SK-N-SH (cell line): ENCODE measurements around the gene GUCA2B. TPM values are rescaled to one million over a fixed set of nuclear protein-coding genes. Genes with fewer than 3 reads are reported as not detected.

Experiments used
- CTCF ChIA-PET: fragments of 300-600, 350-600 bp; formaldehyde crosslinking; extraction: SDS; loops from one replicate; lab custom pipeline; 2021; lab: Yijun Ruan, JAX
- POLR2A ChIA-PET: fragments of 350-600 bp; sonication (Branson Sonifier 250); formaldehyde crosslinking; extraction: SDS; loops from one replicate; lab custom pipeline; 2020; ENCODE audit warnings: antibody characterized with exemption, inconsistent platforms; lab: Yijun Ruan, JAX
- DNase-seq: peaks from one replicate; pipeline ENCODE4 v3.0.0; 2012
- H2AFZ ChIP-seq: fragments of 200-600 bp; sonication (generic); 2 replicates; pipeline ENCODE4 v1.8.1; 2016; ENCODE audit warnings: antibody characterized with exemption, mild to moderate bottlenecking, low read depth
- H3F3A ChIP-seq: fragments of 200-600 bp; sonication (generic); replicated peaks from 2 replicates; pipeline ENCODE3; 2016; ENCODE audit warnings: antibody characterized with exemption, mild to moderate bottlenecking; ENCODE audit not compliant: insufficient read depth
- H3K27ac ChIP-seq, 2 experiments: fragments of 200-500 bp in 1 of 2; fragments of 200-600 bp in 1 of 2; sonication (Bioruptor generic) in 1 of 2; sonication (generic), shearing (Covaris generic) in 1 of 2; 2 replicates each; pipeline versions ENCODE4 v1.5.1 to v1.6.1; 2014 to 2016; ENCODE audit warnings: low read depth in 2 of 2, inconsistent platforms in 1 of 2, low read length in 1 of 2, mild to moderate bottlenecking in 1 of 2, mixed read lengths in 1 of 2
- H3K27me3 ChIP-seq: fragments of 200-600 bp; sonication (generic), shearing (Covaris generic); 2 replicates; pipeline ENCODE4 v1.6.1; 2016; ENCODE audit warnings: mixed run types; ENCODE audit not compliant: insufficient read depth
- H3K36me3 ChIP-seq, 2 experiments: fragments of 200-500 bp in 1 of 2; fragments of 200-600 bp in 1 of 2; sonication (Bioruptor generic) in 1 of 2; sonication (generic) in 1 of 2; replicated peaks in 1 of 2; 2 replicates each; pipeline versions ENCODE3 to v1.5.1; 2014 to 2016; ENCODE audit warnings: low read length in 1 of 2, mild to moderate bottlenecking in 1 of 2; ENCODE audit not compliant: insufficient read depth in 2 of 2, control insufficient read depth in 1 of 2
- H3K4me1 ChIP-seq, 2 experiments: fragments of 200-500 bp in 1 of 2; fragments of 200-600 bp in 1 of 2; sonication (Bioruptor generic) in 1 of 2; sonication (generic), shearing (Covaris generic) in 1 of 2; 2 replicates each; pipeline versions ENCODE4 v1.5.1 to v1.6.1; 2014 to 2016; ENCODE audit warnings: low read depth in 1 of 2, low read length in 1 of 2, mixed run types in 1 of 2; ENCODE audit not compliant: insufficient read depth in 2 of 2, control insufficient read depth in 1 of 2
- H3K4me2 ChIP-seq: fragments of 200-600 bp; sonication (generic), shearing (Covaris generic); 2 replicates; pipeline ENCODE4 v1.6.1; 2017; ENCODE audit warnings: mixed run types
- H3K4me3 ChIP-seq, 2 experiments: fragments of 200-500 bp in 1 of 2; fragments of 200-600 bp in 1 of 2; sonication (Bioruptor generic) in 1 of 2; sonication (generic), shearing (Covaris generic) in 1 of 2; 2 replicates each; pipeline versions ENCODE4 v1.5.1 to v1.8.1; 2014 to 2016; ENCODE audit warnings: low read depth in 2 of 2, inconsistent platforms in 1 of 2, low read length in 1 of 2, mild to moderate bottlenecking in 1 of 2, mixed read lengths in 1 of 2, moderate library complexity in 1 of 2
- H3K79me2 ChIP-seq: fragments of 200-600 bp; sonication (generic); 2 replicates; pipeline ENCODE4 v1.8.1; 2017; ENCODE audit warnings: mild to moderate bottlenecking; ENCODE audit not compliant: insufficient read depth
- H3K9ac ChIP-seq: fragments of 200-600 bp; sonication (generic); 2 replicates; pipeline ENCODE4 v1.6.1; 2017; ENCODE audit warnings: mixed run types
- H3K9me2 ChIP-seq: fragments of 200-600 bp; sonication (generic); 2 replicates; pipeline ENCODE4 v1.6.1; 2017; ENCODE audit warnings: mixed run types
- H3K9me3 ChIP-seq: fragments of 200-600 bp; sonication (generic); 2 replicates; pipeline ENCODE4 v1.6.1; 2017; ENCODE audit warnings: mixed run types, mild to moderate bottlenecking, moderate library complexity
- H4K20me1 ChIP-seq: fragments of 200-600 bp; sonication (generic); 2 replicates; pipeline ENCODE4 v1.6.1; 2017; ENCODE audit warnings: mild to moderate bottlenecking, mixed run types; ENCODE audit not compliant: insufficient read depth
- ELF1 ChIP-seq: IDR thresholded peaks from 2 replicates; pipeline ENCODE4 v1.4.0; 2012
- FOSL2 ChIP-seq: IDR thresholded peaks from 2 replicates; pipeline ENCODE4 v1.4.0; 2012; ENCODE audit warnings: low read depth, mild to moderate bottlenecking, moderate library complexity, borderline replicate concordance
- GABPA ChIP-seq: IDR thresholded peaks from 2 replicates; pipeline ENCODE4 v1.4.0; 2012; ENCODE audit warnings: low read depth, mild to moderate bottlenecking
- GATA2 ChIP-seq: sonication (generic); formaldehyde crosslinking; IDR thresholded peaks from 2 replicates; pipeline ENCODE4 v1.5.0; 2020; ENCODE audit warnings: mild to moderate bottlenecking, missing genetic modification reagents
- JUND ChIP-seq: IDR thresholded peaks from 2 replicates; pipeline ENCODE4 v1.4.0; 2012
- MXI1 ChIP-seq: IDR thresholded peaks from 2 replicates; pipeline ENCODE4 v1.6.1; 2012; ENCODE audit warnings: mild to moderate bottlenecking, low read depth, low read length, improper control_type of control experiment
- NRF1 ChIP-seq: IDR thresholded peaks from 2 replicates; pipeline ENCODE4 v1.6.1; 2012; ENCODE audit warnings: low read depth, mild to moderate bottlenecking, low read length
- RAD21 ChIP-seq: IDR thresholded peaks from 2 replicates; pipeline ENCODE4 v1.6.1; 2012; ENCODE audit warnings: mild to moderate bottlenecking, low read length
- RXRA ChIP-seq: IDR thresholded peaks from 2 replicates; pipeline ENCODE4 v1.4.0; 2012; ENCODE audit warnings: low read depth, mild to moderate bottlenecking, borderline replicate concordance
- SIN3A ChIP-seq: IDR thresholded peaks from 2 replicates; pipeline ENCODE4 v1.6.1; 2012; ENCODE audit warnings: low read depth, mild to moderate bottlenecking, low read length, moderate library complexity, borderline replicate concordance
- SMC3 ChIP-seq: IDR thresholded peaks from 2 replicates; pipeline ENCODE4 v1.6.1; 2012; ENCODE audit warnings: low read depth, low read length, improper control_type of control experiment
- TAF1 ChIP-seq: IDR thresholded peaks from 2 replicates; pipeline ENCODE4 v1.6.1; 2012; ENCODE audit warnings: low read depth, mild to moderate bottlenecking, low read length, moderate library complexity, borderline replicate concordance
- WGBS: methylation state at CpG from one replicate; pipeline ENCODE4 v1.1.6; 2017; ENCODE audit warnings: low lambda C conversion rate; 5-methylcytosine and 5-hydroxymethylcytosine counted together
- polyA plus RNA-seq, 3 experiments: library from polyadenylated mRNA; depleted of rRNA; stranded (reverse); fragments of >200 nt; gene quantifications; 2 replicates each; pipeline ENCODE4 v1.2.3, GENCODE V29; 2012
- TF ChIP-seq, protein P1 (sequence below): IDR thresholded peaks from 2 replicates; pipeline ENCODE4 v1.4.0; 2012; ENCODE audit warnings: low read depth, borderline replicate concordance
- TF ChIP-seq, protein P2 (sequence below): fragments of 150-350 bp; IDR thresholded peaks from 2 replicates; pipeline ENCODE4 v1.6.1; 2016; ENCODE audit warnings: mild to moderate bottlenecking, low read depth, low read length
- TF ChIP-seq, protein P3 (sequence below): fragments of 200-600 bp; sonication (generic); IDR thresholded peaks from 2 replicates; pipeline ENCODE4 v1.6.1; 2017; ENCODE audit warnings: antibody characterized with exemption, mild to moderate bottlenecking, moderate library complexity

Gene GUCA2B
- polyA plus RNA-seq, 1 of the 3 experiments (the other 2 are of a cell fraction): not detected

GRCh38 chr1:42175314-42176054 lies 22.3 kb downstream of the GUCA2B start:
- POLR2A ChIA-PET: no interaction called here
- no peaks in the 10 kb centered on the region for H3K27me3 ChIP-seq
- H3K4me1 ChIP-seq: peaks cover 28 to 63% of the 10 kb centered on the region in 2 experiments; a peak in 3 of 4 replicates
- H3K9me3 ChIP-seq: no peaks in the 10 kb centered on the region
- no peak overlapping the region for H3K4me3 ChIP-seq
- H4K20me1 ChIP-seq: peaks cover 15% of the 10 kb centered on the region
- no peak overlapping the region for H3K4me2 ChIP-seq
- TF ChIP-seq MXI1: no peak
- TF ChIP-seq, protein P1, sequence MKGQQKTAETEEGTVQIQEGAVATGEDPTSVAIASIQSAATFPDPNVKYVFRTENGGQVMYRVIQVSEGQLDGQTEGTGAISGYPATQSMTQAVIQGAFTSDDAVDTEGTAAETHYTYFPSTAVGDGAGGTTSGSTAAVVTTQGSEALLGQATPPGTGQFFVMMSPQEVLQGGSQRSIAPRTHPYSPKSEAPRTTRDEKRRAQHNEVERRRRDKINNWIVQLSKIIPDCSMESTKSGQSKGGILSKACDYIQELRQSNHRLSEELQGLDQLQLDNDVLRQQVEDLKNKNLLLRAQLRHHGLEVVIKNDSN: no peak
- TF ChIP-seq FOSL2: no peak
- TF ChIP-seq NRF1: no peak
- no peak for TF ChIP-seq JUND
- TF ChIP-seq GATA2 (CRISPR knock-in tag): no peak
- TF ChIP-seq GABPA: no peak
- TF ChIP-seq SIN3A: no peak
- TF ChIP-seq ELF1: no peak
- TF ChIP-seq, protein P2, sequence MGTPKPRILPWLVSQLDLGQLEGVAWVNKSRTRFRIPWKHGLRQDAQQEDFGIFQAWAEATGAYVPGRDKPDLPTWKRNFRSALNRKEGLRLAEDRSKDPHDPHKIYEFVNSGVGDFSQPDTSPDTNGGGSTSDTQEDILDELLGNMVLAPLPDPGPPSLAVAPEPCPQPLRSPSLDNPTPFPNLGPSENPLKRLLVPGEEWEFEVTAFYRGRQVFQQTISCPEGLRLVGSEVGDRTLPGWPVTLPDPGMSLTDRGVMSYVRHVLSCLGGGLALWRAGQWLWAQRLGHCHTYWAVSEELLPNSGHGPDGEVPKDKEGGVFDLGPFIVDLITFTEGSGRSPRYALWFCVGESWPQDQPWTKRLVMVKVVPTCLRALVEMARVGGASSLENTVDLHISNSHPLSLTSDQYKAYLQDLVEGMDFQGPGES: no peak
- TF ChIP-seq, all 33 proteins: peak for 0
- Histone ChIP-seq H3F3A (peaks cover 25% of the 10 kb centered on the region), H3K27ac (peak overlapping the region in 1 of 2 experiments; percentile 32; a peak in 2 of 4 replicates), H3K9me2 (no peaks in the 10 kb centered on the region), H3K79me2 (no peaks in the 10 kb centered on the region), H3K36me3 (peaks cover 0 to 9% of the 10 kb centered on the region in 2 experiments), H2AFZ (no peak overlapping the region), H3K9ac (no peak overlapping the region)
- CTCF ChIA-PET: interaction anchor here (0.6 to 2.6 kb wide), 13 partner anchors 12 to 687 kb away, joined by 3 to 15 read pairs (median 3); no protein-coding TSS in a partner anchor
- DNase-seq: no peak
- 88% methylated on average over 5 of the region's 7 CpGs for whole genome bisulfite sequencing

- Histone ChIP-seq H3K4me2 (peak overlapping the region; percentile 51; the same call in 1 of the 2 replicates), H3K27me3 (no peaks in the 10 kb centered on the region), H3K9me2 (no peaks in the 10 kb centered on the region), H3K9ac (no peak overlapping the region), H3K36me3 (peaks cover 0 to 9% of the 10 kb centered on the region in 2 experiments), H3K4me1 (peaks cover 28 to 61% of the 10 kb centered on the region in 2 experiments; a peak in 3 of 4 replicates), H3K4me3 (peak overlapping the region in 1 of 2 experiments; percentile 29; a peak in 1 of 4 replicates), H3K9me3 (no peaks in the 10 kb centered on the region), H3K79me2 (no peaks in the 10 kb centered on the region), H2AFZ (no peak overlapping the region), H3F3A (peaks cover 27% of the 10 kb centered on the region), H3K27ac (peak overlapping the region; percentile 54 to 56), H4K20me1 (peaks cover 15% of the 10 kb centered on the region)
- DNase-seq: peak; percentile 55
- POLR2A ChIA-PET: no interaction called here
- CTCF ChIA-PET: interaction anchor here (0.7 to 1.9 kb wide), 10 partner anchors 8 to 603 kb away, joined by 3 to 9 read pairs (median 3); no protein-coding TSS in a partner anchor
- TF ChIP-seq, protein P3, sequence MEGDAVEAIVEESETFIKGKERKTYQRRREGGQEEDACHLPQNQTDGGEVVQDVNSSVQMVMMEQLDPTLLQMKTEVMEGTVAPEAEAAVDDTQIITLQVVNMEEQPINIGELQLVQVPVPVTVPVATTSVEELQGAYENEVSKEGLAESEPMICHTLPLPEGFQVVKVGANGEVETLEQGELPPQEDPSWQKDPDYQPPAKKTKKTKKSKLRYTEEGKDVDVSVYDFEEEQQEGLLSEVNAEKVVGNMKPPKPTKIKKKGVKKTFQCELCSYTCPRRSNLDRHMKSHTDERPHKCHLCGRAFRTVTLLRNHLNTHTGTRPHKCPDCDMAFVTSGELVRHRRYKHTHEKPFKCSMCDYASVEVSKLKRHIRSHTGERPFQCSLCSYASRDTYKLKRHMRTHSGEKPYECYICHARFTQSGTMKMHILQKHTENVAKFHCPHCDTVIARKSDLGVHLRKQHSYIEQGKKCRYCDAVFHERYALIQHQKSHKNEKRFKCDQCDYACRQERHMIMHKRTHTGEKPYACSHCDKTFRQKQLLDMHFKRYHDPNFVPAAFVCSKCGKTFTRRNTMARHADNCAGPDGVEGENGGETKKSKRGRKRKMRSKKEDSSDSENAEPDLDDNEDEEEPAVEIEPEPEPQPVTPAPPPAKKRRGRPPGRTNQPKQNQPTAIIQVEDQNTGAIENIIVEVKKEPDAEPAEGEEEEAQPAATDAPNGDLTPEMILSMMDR: peak; percentile 84
- no peak for TF ChIP-seq RXRA
- no peak for TF ChIP-seq TAF1
- TF ChIP-seq SMC3: peak; percentile 56
- peak; percentile 78 for TF ChIP-seq RAD21
- 79% methylated on average over 4 of the region's 4 CpGs for WGBS
These were observed 23.8 kb downstream of the GUCA2B start for GRCh38 chr1:42176902-42177519.
